ENCODE data around the gene ZDHHC12. TPM values are rescaled to one million over a fixed set of nuclear protein-coding genes. Genes with fewer than 3 reads are reported as not detected.
A peak's percentile ranks its signal among the peaks of the same experiment; 100 is the strongest.

Gene ZDHHC12
- polyA plus RNA-seq, 3 donors: 50.0 to 72.7 (median 68.4) TPM

DNA sequence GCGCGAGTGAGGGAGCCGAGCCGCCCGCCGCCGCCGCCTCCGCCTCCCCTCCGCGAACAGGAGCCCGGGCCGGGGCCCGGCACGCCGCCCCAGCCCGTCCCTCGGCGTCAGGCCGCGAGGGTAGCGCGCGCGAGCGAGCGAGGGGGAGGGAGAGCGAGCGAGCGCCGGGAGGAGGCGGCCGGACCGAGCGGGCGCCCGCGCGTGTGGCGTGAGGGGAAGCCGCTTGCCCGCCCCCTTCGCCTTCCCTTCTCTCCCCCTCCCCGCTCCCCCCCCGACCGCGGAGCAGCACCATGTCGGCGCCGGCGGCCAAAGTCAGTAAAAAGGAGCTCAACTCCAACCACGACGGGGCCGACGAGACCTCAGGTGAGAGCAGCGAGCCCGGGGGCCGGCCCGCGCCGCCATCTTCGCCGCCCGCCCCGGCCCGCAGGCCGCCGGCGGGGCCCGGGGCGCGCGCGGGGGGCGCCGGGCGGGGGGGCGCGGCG is 34.6 kb downstream of the ZDHHC12 start:
- under 1% methylated on average over 65 of the region's 80 CpGs for WGBS (ENCODE audit: insufficient coverage)
- Histone ChIP-seq H4K20me1 (ENCODE audit: insufficient read depth, low read length) (peaks cover 37% of the 10 kb centered on the region), H3K27ac (ENCODE audit: low read depth in 1 of 2, low read length in 2 of 2) (peak overlapping the region; percentile 41 to 66), H3K27me3 (ENCODE audit: control insufficient read depth in 2 of 2, insufficient read depth in 2 of 2, low read length in 2 of 2) (no peaks in the 10 kb centered on the region), H3K79me2 (ENCODE audit: insufficient read depth, low read length) (peaks cover 75% of the 10 kb centered on the region), H3K4me1 (ENCODE audit: control insufficient read depth in 1 of 2, insufficient read depth in 2 of 2, low read length in 2 of 2) (peaks cover 55 to 60% of the 10 kb centered on the region in 2 donors), H3K9ac (ENCODE audit: insufficient read depth, low read length, poor library complexity, severe bottlenecking) (peak overlapping the region; percentile 75), H2AFZ (ENCODE audit: insufficient read depth, low read depth, low read length, poor library complexity, severe bottlenecking) (peak overlapping the region; percentile 53), H3K4me2 (replicated peaks; ENCODE audit: extremely low read depth, low read length, poor library complexity, severe bottlenecking) (peak overlapping the region; percentile 85), H3K9me3 (replicated peaks in 1 of 2; ENCODE audit: control insufficient read depth in 1 of 2, insufficient read depth in 1 of 2, low read length in 2 of 2) (peaks cover 0 to 3% of the 10 kb centered on the region in 2 donors), H3K36me3 (replicated peaks in 1 of 2; ENCODE audit: control insufficient read depth in 1 of 2, insufficient read depth in 2 of 2, low read length in 2 of 2) (peaks cover 31% of the 10 kb centered on the region in 2 donors), H3K4me3 (replicated peaks in 1 of 3; ENCODE audit: low read depth in 2 of 3, low read length in 3 of 3) (peak overlapping the region; percentile 45 to 74 (median 74))
- intact Hi-C loops (cut with micrococcal nuclease): loop anchor here in 1 of 2 donors (2.0 kb wide), 1 partner anchor 35 kb away; no protein-coding TSS in a partner anchor
- Mint-ChIP-seq H3K4me1 (peaks cover 56% of the 10 kb centered on the region), H3K36me3 (peaks cover 31 to 33% of the 10 kb centered on the region in 2 donors), H3K27ac (peak overlapping the region in 4 of 7 donors; percentile 53 to 74 (median 68)), H3K4me3 (peak overlapping the region; percentile 60 to 72), H3K27me3 (ENCODE audit: low read depth in 3 of 3) (peaks cover 0 to 2% (median under 1%) of the 10 kb centered on the region in 3 donors), H3K9me3 (peaks cover 0 to 6% (median 4%) of the 10 kb centered on the region in 7 donors)
- TF ChIP-seq, protein P1, sequence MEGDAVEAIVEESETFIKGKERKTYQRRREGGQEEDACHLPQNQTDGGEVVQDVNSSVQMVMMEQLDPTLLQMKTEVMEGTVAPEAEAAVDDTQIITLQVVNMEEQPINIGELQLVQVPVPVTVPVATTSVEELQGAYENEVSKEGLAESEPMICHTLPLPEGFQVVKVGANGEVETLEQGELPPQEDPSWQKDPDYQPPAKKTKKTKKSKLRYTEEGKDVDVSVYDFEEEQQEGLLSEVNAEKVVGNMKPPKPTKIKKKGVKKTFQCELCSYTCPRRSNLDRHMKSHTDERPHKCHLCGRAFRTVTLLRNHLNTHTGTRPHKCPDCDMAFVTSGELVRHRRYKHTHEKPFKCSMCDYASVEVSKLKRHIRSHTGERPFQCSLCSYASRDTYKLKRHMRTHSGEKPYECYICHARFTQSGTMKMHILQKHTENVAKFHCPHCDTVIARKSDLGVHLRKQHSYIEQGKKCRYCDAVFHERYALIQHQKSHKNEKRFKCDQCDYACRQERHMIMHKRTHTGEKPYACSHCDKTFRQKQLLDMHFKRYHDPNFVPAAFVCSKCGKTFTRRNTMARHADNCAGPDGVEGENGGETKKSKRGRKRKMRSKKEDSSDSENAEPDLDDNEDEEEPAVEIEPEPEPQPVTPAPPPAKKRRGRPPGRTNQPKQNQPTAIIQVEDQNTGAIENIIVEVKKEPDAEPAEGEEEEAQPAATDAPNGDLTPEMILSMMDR (IDR thresholded peaks at IDR 0.05): no peak
- peak in 2 of 3 donors; percentile 39 to 51 for DNase-seq

DNA sequence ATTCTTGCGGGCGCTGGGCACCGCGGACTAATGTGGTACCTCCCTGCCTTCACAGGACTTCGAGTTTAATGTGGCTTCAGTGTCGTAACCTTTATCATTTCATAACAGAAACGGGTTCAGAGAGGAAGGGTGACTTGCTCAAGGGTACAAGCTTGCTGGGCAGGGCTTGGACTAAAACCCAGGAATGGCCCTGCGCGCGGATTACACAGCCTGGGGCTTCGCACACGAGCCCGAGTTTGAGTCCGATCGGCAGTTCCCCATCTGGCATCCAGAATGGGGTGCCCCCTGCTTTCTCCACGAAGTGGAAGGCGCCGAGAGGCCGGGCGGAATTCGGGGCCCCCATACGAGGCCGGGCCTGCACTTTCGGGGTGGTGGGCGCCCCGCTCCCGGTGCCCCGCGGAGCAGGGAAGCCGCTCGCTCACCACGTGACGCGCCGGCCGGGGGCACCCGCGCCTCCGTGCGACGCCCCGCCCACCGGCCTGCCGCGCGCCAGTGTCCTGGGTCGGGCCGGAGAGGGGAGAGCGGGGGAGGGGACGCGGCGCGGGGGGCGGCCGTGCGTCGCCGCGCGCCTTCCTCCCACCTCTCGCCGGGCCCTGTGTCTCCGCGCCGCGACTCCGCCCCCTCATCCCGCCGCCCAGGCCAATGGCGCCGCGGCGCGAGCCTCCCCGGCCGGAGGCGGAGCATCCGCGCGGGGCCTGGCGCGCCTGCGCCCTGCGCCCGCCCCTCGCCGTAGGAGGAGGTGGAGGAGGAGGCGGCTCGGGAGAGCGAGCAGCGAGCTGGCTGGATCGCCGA is 35.2 kb downstream of the ZDHHC12 start, which contains the start of gene SET:
Gene SET, plus strand, starts transcription at position 722 of the 792 bp plus-strand sequence. CDS start 361 bp downstream, outside the sequence.
- peaks cover 0 to 3% (median 2%) of the 10 kb centered on the region in 3 donors for H3K27me3 Mint-ChIP-seq (ENCODE audit: low read depth in 3 of 3)
- peak within 1 kb of the TSS; percentile 88 for H2AFZ ChIP-seq (ENCODE audit: insufficient read depth, low read depth, low read length, poor library complexity, severe bottlenecking)

More for the DNA sequence above, 35.2 kb downstream of the ZDHHC12 start, which contains the start of gene SET:
- peaks cover 55 to 62% of the 10 kb centered on the region in 2 donors for H3K4me1 ChIP-seq (ENCODE audit: control insufficient read depth in 1 of 2, insufficient read depth in 2 of 2, low read length in 2 of 2)
- peaks cover 25 to 26% of the 10 kb centered on the region in 2 donors for H3K36me3 Mint-ChIP-seq
- peaks cover 77% of the 10 kb centered on the region for H3K79me2 ChIP-seq (ENCODE audit: insufficient read depth, low read length)
- peak within 1 kb of the TSS; percentile 85 to 87 for H3K27ac ChIP-seq (ENCODE audit: low read depth in 1 of 2, low read length in 2 of 2)
- intact Hi-C loops (cut with micrococcal nuclease): loop anchor here in 1 of 2 donors (2.0 kb wide), 1 partner anchor 34 kb away; no protein-coding TSS in a partner anchor
- peak within 1 kb of the TSS; percentile 75 for H3K9ac ChIP-seq (ENCODE audit: insufficient read depth, low read length, poor library complexity, severe bottlenecking)
- H3K27me3 ChIP-seq (ENCODE audit: control insufficient read depth in 2 of 2, insufficient read depth in 2 of 2, low read length in 2 of 2): no peaks in the 10 kb centered on the region
- H3K9me3 ChIP-seq (replicated peaks in 1 of 2; ENCODE audit: control insufficient read depth in 1 of 2, insufficient read depth in 1 of 2, low read length in 2 of 2): peaks cover 0 to 3% of the 10 kb centered on the region in 2 donors
- H3K36me3 ChIP-seq (replicated peaks in 1 of 2; ENCODE audit: control insufficient read depth in 1 of 2, insufficient read depth in 2 of 2, low read length in 2 of 2): peaks cover 25% of the 10 kb centered on the region in 2 donors
- H4K20me1 ChIP-seq (ENCODE audit: insufficient read depth, low read length): peaks cover 32% of the 10 kb centered on the region
- peak within 1 kb of the TSS; percentile 73 to 88 for H3K4me3 Mint-ChIP-seq
- H3K4me1 Mint-ChIP-seq: peaks cover 59% of the 10 kb centered on the region
- peak; percentile 85 to 86 (median 86) for DNase-seq
- peak within 1 kb of the TSS; percentile 96 for H3K4me2 ChIP-seq (replicated peaks; ENCODE audit: extremely low read depth, low read length, poor library complexity, severe bottlenecking)
- H3K4me3 ChIP-seq (replicated peaks in 1 of 3; ENCODE audit: low read depth in 2 of 3, low read length in 3 of 3): peak within 1 kb of the TSS; percentile 45 to 90 (median 90)
- H3K27ac Mint-ChIP-seq: peak within 1 kb of the TSS; percentile 78 to 95 (median 92)
- under 1% methylated on average over 87 of the region's 93 CpGs for WGBS (ENCODE audit: insufficient coverage)
- TF ChIP-seq, protein P1 (IDR thresholded peaks at IDR 0.05): no peak
- peaks cover 0 to 6% (median 4%) of the 10 kb centered on the region in 7 donors for H3K9me3 Mint-ChIP-seq
